DMS79 treated with DMSO at 0.1 percent for 48 hours (cell line): ENCODE results near the gene UBE2F.

ENCODE experiments used
- DNase-seq: peaks from one replicate; lab custom pipeline; 2025; lab: John Stamatoyannopoulos, UW

The UBE2F gene

GRCh38 chr2:237966565-237967462, at the start of gene UBE2F:
TSS of gene UBE2F (plus strand) at chr2:237967014. CDS start at chr2:237973108, 6,094 bp downstream.
- DNase-seq = peak; percentile 93

- no peak for DNase-seq
Observed at GRCh38 chr2:237917696-237918374, 49.0 kb upstream of the UBE2F start.

GRCh38 chr2:237919593-237919992, 47.2 kb upstream of the UBE2F start:
- DNase-seq = no peak

DNA sequence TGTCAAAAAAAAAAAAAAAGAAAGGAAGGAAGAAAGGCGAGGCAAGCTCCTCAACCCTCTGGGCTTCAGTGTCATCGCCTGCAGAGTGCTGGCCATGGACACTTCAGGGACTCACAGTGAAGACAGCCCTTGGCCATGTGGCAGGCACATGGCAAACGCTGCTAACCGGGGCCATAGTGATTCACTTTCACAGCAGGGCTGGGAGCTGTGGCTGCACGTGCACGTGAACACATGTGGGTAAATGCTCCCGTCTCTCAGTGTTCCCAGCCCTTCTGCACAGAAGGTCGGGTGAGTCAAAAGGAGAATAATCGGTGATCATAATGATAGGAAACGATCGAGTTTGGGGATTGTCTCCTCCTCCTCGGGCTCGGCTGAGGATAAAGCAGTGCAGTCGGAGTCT, 46.1 kb upstream of the UBE2F start:
- DNase-seq = no peak

- no peak for DNase-seq
Observed at GRCh38 chr2:237921967-237922492, 44.8 kb upstream of the UBE2F start.

GRCh38 chr2:237922641-237923361, 44.0 kb upstream of the UBE2F start:
- DNase-seq = peak; percentile 46

DNA sequence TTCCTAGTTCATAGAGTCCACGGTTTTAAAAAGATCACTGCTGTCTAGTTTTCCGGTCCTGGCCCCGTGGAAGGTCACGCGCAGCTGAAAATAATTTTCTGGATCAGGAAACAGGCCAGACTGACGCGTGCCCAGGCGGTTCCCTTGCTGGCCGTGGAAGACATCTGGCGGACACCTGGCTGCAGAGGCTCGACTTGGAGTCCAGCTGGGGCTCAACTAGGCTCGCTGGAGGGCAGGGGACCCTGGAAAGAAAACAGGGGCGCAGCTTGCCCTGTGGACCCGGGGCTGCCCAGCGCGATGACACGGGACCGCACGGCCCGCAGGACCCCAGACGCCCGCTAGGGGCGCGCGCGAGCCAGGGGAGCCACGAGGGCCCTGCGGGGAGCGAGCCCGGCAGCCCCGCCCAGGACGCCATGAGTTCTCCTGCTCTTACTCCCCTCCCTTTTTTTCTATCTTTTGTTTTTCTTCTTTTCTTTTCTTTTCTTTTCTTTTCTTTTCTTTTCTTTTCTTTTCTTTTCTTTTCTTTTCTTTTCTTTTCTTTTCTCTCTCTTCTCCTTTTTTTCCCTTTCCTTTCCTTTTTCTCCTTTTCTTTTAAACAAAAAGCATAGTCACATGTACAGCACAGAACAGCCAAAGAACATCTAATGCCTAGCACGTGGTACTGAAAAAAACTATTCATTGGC, 43.2 kb upstream of the UBE2F start:
- no peak for DNase-seq

GRCh38 chr2:237924164-237924534, 42.7 kb upstream of the UBE2F start:
- DNase-seq = no peak

- no peak for DNase-seq
Observed at GRCh38 chr2:237927135-237927534, 39.7 kb upstream of the UBE2F start.

GRCh38 chr2:237927986-237928385, 38.8 kb upstream of the UBE2F start:
- DNase-seq = no peak

DNA sequence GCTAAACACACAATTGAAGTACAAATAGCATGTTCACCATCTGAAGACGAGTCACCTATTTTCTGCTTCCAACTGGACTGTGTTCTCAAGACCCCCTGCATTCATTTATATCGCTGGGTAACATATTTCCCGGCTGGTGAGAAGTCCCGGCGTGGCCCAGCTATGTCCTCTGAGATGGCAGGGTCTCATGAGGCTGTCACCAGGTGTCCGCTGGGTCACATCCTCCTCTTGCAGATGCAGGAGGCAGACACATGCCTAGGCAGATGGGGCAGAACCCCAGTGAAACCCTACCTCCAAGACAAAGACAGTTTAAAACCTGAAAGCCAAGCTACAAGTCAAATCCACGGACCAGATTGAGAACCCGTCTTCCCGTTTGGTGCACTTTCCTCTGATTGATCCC, 36.8 kb upstream of the UBE2F start:
- DNase-seq = no peak

DNA sequence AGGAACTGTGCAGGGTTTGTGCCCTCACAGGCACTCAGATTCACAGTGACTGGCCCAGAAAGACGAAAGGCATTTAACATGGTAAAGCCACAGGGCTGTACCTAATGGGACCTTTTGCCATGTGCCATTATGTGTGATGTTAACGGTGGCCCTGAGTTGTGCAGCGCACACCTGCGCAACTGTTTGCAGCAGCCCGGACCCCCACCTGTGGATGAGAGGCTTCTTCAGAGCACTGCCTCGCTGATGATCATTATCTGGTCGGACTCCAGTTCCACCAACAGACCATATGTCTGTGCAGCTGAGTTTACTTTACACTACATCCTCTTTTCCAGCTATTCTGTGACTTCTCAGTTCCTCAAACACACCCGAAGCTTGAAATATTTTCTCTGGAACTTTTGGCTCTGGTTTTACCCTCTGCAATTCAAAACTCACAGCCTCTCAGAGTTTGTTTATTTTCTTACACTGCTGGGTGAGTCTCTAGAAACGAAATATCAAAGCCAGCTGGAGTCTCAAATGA, 35.6 kb upstream of the UBE2F start:
- no peak for DNase-seq

DNA sequence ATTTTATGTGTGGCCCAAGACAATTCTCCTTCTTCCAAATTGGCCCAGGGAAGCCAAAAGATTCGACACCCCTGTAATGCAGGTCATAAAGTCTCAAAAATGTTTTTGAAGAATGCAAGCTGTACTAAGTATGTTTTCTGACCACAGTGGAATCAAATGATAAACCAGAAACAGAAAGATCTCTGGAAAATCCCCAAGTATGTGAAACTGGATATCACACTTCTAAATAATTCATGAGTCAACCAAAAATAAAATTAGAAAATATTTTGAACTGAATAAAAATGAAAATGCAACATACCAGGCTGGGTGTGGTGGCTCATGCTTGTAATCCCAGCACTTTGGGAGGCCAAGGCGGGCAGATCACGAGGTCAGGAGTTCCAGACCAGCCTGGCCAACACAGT, 34.1 kb upstream of the UBE2F start:
- no peak for DNase-seq

DNA sequence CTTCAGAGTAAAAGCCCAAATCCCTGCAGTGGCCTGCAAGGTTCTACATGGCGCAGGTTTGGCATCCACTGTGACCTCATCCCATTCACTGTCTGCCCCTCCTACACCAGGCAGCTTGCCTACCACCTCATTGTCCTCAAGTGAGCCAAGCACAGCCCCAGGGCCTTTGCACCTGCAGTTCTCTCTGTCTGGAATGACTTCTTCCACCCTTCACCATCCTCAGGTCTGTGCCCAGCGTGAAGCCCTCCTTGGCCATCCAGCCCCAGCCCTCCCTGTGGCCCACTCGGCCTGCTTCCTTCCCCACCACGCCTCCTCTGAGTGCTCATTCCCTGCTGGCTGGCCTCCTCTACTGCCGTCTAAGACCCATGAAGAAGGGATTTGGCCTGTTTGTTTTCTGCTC, 32.6 kb upstream of the UBE2F start:
- DNase-seq = no peak

- DNase-seq = no peak
Observed at GRCh38 chr2:237935740-237936452, 30.9 kb upstream of the UBE2F start.

DNA sequence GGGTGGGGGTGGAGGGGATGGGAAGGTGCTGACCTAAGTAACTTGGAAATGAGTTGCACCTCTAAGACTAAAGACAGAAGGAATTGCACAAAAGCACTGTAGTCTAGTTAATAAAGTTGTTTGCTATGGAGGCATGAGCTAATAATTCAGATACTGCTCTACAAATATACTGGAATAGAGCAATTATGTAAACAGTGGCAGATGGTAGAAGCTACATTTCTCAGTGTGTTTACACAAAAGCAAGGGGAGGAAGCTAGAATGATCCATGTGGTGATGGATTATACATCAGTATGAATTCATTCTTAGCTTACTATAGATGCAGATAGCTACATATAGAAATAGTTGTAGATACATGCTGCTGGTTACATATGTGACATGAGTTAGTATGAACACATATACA, 27.6 kb upstream of the UBE2F start:
- DNase-seq = no peak

DNA sequence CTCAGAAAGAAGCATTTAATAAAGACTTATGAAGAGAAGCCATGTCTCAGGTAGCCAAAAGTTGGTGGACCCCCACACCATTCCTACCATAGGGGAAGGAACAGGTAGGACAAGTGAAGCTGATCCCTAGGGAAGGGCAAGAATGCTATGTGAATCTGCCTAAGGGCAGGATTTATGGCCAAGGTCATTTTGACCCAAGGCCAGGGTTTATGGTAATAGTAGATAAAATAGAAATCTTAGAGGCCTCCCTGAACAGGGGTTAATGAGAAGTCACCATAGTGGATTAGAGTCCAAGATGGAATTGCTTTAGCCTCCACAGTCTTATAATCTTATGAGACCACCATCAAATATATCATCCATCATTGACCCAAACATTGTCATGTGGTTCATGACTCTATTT, 26.0 kb upstream of the UBE2F start:
- no peak for DNase-seq

GRCh38 chr2:237941239-237941638, 25.6 kb upstream of the UBE2F start:
- no peak for DNase-seq

DNA sequence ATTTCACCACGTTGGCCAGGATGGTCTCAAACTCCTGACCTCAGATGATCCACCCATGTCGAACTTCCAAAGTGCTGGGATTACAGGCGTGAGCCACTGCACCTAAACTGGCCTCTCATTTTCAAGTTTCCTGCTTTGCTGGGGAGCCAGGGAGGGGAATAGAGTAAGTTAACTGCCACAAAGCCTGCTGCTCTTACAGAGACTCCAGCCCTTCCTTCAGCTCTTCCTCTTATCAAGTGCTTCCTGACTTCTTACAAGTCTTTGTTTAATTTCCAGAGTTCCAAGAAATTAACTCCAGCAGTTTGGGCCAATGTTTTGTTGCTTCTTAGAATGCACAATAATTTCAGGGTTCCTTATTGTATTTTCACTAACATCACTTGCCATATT, 24.3 kb upstream of the UBE2F start:
- no peak for DNase-seq

DNA sequence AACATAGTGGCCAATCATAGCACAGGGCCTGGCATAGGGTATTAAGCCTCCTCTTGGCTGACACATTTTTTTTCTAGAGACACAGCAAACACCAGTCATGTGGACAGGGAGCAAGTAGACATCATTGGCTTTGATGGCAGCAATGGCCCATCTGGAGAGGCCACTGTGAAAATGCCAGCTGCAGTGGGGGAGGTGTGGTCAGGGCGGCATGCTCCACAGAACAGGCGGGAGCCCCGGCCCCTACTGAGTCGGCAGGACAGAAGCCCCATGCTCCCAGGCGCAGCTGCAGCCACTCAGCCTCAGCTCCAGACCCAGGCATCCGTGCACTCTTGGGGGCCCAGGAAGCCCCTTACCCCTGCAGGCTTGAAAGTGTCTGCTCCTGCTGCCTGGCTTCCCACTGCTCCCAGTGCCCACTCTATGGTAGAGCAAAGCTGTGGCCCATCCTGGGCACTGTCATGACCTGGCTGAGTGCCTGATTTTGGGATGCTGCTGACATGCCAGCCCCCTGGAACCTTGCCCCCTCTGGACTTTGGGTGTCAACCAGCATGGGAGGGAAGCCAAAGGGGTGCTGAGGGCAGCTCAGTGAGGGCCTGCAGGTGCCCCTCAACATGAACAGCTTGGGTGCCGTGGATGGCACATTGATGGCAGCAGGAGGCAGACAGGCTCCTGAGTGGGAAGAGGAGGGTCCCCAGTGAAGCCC, 23.3 kb upstream of the UBE2F start:
- no peak for DNase-seq
